T-helper 1 cell treated with Interleukin-12 subunit alpha and Interleukin-12 subunit beta and Interleukin-4 antibody, amounts not matched to agents 30 μg/mL and 1 μg/mL, for 36 hours (primary cell): ENCODE measurements around the gene PLA2G4D.

ENCODE experiments used
- H3K27ac Mint-ChIP-seq: one replicate; pipeline ENCODE4 v1.8.0; 2021; ENCODE audit warnings: mild to moderate bottlenecking, mixed read lengths
- H3K27me3 Mint-ChIP-seq: one replicate; pipeline ENCODE4 v1.8.0; 2021; ENCODE audit warnings: low read depth, mixed read lengths
- H3K36me3 Mint-ChIP-seq: one replicate; pipeline ENCODE4 v1.8.0; 2021; ENCODE audit warnings: low read depth, mixed read lengths
- H3K4me1 Mint-ChIP-seq: one replicate; pipeline ENCODE4 v1.8.0; 2021; ENCODE audit warnings: low read depth, mixed read lengths
- H3K4me3 Mint-ChIP-seq: one replicate; pipeline ENCODE4 v1.8.0; 2021; ENCODE audit warnings: mild to moderate bottlenecking, moderate library complexity, mixed read lengths
- H3K9me3 Mint-ChIP-seq: one replicate; pipeline ENCODE4 v1.8.0; 2021; ENCODE audit warnings: mixed read lengths

PLA2G4D gene

DNA sequence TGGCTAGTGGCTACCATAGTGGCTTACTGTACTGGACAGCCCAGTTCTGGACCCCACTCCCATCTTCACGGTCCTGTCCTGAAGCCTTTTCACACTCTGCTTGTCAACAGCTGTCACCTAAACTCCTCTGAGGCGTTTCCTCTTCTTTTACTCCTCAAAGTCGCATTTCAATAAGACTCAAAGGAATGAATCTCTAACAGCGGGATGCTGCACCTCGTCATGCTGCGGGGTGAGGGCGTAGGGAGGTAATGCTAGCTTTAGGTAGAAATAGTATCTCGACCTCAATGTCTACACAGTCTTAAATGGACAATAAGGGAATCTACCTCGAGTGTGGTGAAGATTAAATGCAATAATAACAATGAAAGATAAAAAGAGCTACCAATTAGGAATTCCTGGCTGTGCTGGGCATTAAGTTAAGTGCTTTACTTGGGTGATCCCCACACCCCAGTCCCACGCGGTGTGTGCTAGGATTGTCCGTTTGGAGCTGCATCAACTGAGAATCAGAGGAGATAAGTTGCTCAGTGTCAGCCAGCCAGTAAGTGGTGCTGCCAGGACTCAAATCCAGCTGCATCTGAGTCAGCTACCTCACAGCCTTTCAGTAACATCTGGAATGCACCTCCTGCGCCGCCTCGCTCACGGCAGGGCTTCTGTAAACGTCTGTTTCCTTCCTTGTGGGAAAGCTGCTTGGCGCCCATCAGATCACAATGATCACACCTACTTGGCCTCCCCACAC is 14.0 kb downstream of the PLA2G4D start:
- Mint-ChIP-seq H3K9me3 (no peaks in the 10 kb centered on the region), H3K27me3 (peaks cover 11% of the 10 kb centered on the region), H3K27ac (no peak overlapping the region)

GRCh38 chr15:42079401-42079908 is 14.9 kb downstream of the PLA2G4D start:
- H3K4me1 Mint-ChIP-seq, result no peaks in the 10 kb centered on the region
- no peak overlapping the region for H3K4me3 Mint-ChIP-seq
- H3K27me3 Mint-ChIP-seq, result peaks cover 11% of the 10 kb centered on the region
- H3K9me3 Mint-ChIP-seq, result no peaks in the 10 kb centered on the region
- H3K27ac Mint-ChIP-seq, result no peak overlapping the region
- H3K36me3 Mint-ChIP-seq, result no peaks in the 10 kb centered on the region

More for the DNA sequence above, 14.0 kb downstream of the PLA2G4D start:
- H3K4me1 Mint-ChIP-seq, result peaks cover 2% of the 10 kb centered on the region
- H3K36me3 Mint-ChIP-seq, result no peaks in the 10 kb centered on the region
- H3K4me3 Mint-ChIP-seq, result no peak overlapping the region

- no peaks in the 10 kb centered on the region for H3K9me3 Mint-ChIP-seq
- no peak overlapping the region for H3K27ac Mint-ChIP-seq
- H3K27me3 Mint-ChIP-seq, result peaks cover 11% of the 10 kb centered on the region
- H3K4me3 Mint-ChIP-seq, result no peak overlapping the region
- no peaks in the 10 kb centered on the region for H3K36me3 Mint-ChIP-seq
- no peaks in the 10 kb centered on the region for H3K4me1 Mint-ChIP-seq
Measured at GRCh38 chr15:42078903-42079302, 15.5 kb downstream of the PLA2G4D start.

DNA sequence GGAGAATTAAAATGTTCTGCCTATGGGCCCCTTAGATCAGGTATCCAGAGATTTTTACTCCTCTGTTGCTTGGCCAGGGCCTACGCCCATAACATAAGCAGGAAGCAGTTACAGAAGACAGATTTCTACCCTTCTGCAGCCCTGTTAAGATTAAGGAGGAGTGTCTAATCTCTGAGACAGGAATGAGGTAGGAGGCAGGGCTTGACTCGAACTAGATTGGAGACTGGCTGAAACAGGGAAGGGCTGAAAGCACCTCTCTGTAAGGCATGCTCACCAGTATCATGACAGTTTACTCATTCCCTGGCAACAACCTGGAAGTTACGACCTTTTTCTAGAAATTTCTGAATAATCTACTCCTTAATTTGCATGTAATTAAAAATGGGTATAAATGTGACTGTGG is 16.7 kb downstream of the PLA2G4D start:
- Mint-ChIP-seq H3K9me3 (no peaks in the 10 kb centered on the region), H3K27ac (no peak overlapping the region), H3K27me3 (peaks cover 17% of the 10 kb centered on the region), H3K36me3 (no peaks in the 10 kb centered on the region), H3K4me3 (no peak overlapping the region), H3K4me1 (no peaks in the 10 kb centered on the region)

DNA sequence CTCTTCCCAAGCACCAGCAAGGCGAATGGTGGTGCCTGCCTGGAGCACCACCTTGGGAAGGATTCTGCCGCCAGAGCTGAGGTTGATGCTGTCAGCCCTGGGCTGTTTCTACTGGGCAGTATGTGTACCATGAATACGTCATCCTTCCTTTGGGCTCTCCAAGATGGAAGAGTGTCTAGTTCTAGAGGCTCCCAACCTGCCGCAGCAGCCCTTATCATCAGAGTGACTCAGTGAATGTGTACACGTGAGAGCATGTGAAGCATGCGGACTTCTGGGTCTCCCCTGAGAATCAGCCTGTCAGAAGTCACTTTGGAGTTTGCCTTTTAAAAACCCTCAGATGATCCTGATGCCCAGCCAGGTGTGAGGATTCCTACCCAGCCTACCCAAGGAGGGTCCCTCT is 20.9 kb downstream of the PLA2G4D start:
- no peak overlapping the region for H3K27ac Mint-ChIP-seq
- peaks cover 10% of the 10 kb centered on the region for H3K27me3 Mint-ChIP-seq

DNA sequence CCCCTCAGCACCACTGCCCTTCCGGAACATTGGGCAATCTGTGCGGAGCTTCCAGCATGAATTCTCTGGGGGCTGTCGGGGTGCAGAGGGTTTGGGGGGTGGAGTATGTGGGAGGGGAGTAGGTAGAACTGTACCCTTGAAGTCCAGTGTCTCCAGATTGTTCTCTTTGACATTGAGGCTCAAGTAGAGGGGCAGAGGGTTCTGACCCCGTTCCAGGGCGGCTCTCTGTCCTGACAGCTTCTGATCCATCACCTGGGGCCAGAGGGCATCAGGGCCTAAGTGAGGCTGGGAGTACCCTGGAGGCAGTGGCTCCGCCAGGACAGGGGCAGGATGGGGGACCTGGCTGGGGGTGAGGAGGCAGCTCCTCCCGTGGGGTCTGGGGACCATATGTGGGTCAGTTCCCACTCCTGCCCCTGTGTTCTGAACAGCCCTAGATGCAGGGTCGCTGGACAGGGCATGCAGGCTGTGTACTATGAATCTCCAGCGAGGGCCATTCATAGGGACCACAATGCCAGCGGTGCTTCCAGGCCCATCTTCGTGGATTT is 22.1 kb downstream of the PLA2G4D start:
- Mint-ChIP-seq H3K27ac (no peak overlapping the region), H3K4me3 (no peak overlapping the region), H3K9me3 (no peaks in the 10 kb centered on the region), H3K4me1 (no peaks in the 10 kb centered on the region), H3K27me3 (peaks cover 9% of the 10 kb centered on the region), H3K36me3 (no peaks in the 10 kb centered on the region)

More for the DNA sequence above, 20.9 kb downstream of the PLA2G4D start:
- Mint-ChIP-seq H3K9me3 (no peaks in the 10 kb centered on the region), H3K4me3 (no peak overlapping the region), H3K4me1 (no peaks in the 10 kb centered on the region), H3K36me3 (no peaks in the 10 kb centered on the region)

DNA sequence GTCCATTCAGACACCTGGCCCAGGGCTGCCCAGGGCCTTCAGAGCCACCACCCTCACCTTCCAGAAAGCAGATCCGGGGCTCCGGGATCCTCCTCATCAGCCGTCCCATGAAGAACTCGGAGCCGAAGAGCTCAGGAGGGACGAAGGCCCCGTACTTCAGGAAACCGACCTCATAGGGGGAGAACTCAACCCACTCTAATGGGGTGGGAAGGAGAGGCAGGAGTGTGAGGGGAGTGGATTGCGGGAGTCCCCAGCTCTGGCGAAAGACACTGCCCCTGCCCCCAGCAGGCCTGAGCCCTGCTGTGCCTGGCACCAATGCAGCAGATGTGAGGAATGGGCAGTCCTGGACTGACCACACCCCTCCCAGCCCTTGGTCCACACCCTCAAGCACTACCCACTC is 22.6 kb downstream of the PLA2G4D start:
- no peak overlapping the region for H3K4me3 Mint-ChIP-seq
- H3K36me3 Mint-ChIP-seq, result no peaks in the 10 kb centered on the region
- peaks cover 12% of the 10 kb centered on the region for H3K27me3 Mint-ChIP-seq
- no peaks in the 10 kb centered on the region for H3K4me1 Mint-ChIP-seq
- H3K27ac Mint-ChIP-seq, result no peak overlapping the region
- no peaks in the 10 kb centered on the region for H3K9me3 Mint-ChIP-seq

DNA sequence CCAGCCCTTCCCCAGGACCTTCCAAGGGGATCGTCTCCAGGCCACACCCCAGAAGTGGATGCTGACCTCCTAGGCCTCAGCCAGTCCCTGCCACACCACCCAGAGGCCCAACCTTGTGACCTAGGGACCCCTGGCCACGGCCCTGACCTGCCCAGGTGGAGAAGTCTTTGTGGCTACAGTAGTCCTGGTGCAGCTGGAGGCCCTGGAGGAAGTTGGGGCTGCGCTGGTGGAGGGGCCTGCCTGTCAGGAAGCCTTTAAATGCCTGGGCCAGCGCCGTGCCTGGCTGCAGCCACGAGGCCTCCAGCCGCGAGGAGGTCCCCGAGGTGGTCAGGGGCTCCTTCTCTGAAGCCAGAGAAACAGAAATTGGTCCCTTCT is 23.4 kb downstream of the PLA2G4D start:
- Mint-ChIP-seq H3K4me3 (no peak overlapping the region), H3K27me3 (peaks cover 17% of the 10 kb centered on the region), H3K9me3 (no peaks in the 10 kb centered on the region), H3K27ac (no peak overlapping the region), H3K4me1 (no peaks in the 10 kb centered on the region), H3K36me3 (no peaks in the 10 kb centered on the region)

DNA sequence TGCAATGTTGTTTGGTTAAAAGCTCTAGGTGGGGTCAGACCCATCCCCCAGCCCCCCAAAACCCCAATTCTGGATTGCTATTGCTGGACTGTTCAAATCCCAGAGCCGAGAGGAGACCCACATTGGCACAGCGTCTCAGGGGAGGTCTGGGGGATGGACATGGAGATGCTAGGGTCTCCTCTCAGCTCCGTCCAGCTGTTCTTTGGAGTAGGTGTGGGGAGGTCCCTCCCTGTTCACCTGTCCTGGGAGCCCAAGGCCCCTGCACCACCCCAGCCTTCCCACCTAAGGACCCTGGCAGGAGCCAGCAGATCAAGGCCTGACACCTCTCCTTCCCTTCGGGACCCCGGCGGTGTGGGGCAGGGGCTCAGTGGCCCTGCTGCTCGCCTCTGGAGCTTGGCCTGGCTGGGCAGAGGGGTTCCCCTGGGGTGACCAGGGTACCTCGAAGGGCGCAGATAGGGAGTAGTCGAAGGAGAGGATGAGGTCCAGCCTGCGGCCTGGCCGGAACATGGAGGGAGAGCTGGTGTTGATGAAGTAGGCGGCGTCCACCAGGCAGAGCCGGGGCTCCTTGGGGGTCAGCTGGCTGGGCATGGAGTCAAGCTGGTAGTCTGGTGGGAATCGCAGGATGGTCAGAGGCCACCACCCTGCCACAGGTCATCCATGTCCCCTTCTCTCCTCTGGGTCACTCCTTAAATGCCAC is 23.9 kb downstream of the PLA2G4D start:
- Mint-ChIP-seq H3K9me3 (no peaks in the 10 kb centered on the region), H3K27me3 (peaks cover 17% of the 10 kb centered on the region), H3K4me1 (no peaks in the 10 kb centered on the region)

GRCh38 chr15:42069496-42070278 is 24.7 kb downstream of the PLA2G4D start:
- Mint-ChIP-seq H3K4me3 (no peak overlapping the region), H3K9me3 (no peaks in the 10 kb centered on the region), H3K27me3 (peaks cover 17% of the 10 kb centered on the region), H3K4me1 (no peaks in the 10 kb centered on the region), H3K36me3 (no peaks in the 10 kb centered on the region), H3K27ac (no peak overlapping the region)

More for the DNA sequence above, 23.9 kb downstream of the PLA2G4D start:
- no peak overlapping the region for H3K27ac Mint-ChIP-seq
- H3K4me3 Mint-ChIP-seq, result no peak overlapping the region
- H3K36me3 Mint-ChIP-seq, result no peaks in the 10 kb centered on the region

DNA sequence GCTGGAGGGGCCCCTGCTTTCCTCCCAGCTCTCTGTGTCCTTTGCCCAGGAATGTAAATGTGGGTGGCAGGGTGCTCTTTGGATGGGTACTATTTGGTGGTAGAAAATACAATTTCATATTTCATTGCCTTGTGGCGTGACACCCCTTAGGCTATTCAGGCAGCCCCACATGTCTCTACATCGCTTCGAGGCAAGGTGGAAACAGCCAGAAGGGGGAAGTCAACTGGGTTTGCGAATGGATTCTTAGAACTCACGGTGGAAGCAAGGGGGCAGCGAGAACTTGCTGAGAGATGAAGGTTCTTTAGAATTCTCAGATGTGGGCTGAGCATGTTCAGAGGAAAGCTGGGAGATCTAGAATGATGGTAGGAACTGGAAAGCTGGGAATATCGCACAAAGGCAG is 25.3 kb downstream of the PLA2G4D start:
- no peaks in the 10 kb centered on the region for H3K9me3 Mint-ChIP-seq
- H3K4me1 Mint-ChIP-seq, result no peaks in the 10 kb centered on the region
- no peak overlapping the region for H3K27ac Mint-ChIP-seq
- H3K4me3 Mint-ChIP-seq, result no peak overlapping the region
- H3K36me3 Mint-ChIP-seq, result no peaks in the 10 kb centered on the region
- H3K27me3 Mint-ChIP-seq, result peaks cover 17% of the 10 kb centered on the region

- no peak overlapping the region for H3K4me3 Mint-ChIP-seq
- peaks cover 19% of the 10 kb centered on the region for H3K27me3 Mint-ChIP-seq
- H3K36me3 Mint-ChIP-seq, result no peaks in the 10 kb centered on the region
- H3K27ac Mint-ChIP-seq, result no peak overlapping the region
- H3K9me3 Mint-ChIP-seq, result no peaks in the 10 kb centered on the region
- H3K4me1 Mint-ChIP-seq, result no peaks in the 10 kb centered on the region
Measured at GRCh38 chr15:42068601-42069000, 25.8 kb downstream of the PLA2G4D start.

DNA sequence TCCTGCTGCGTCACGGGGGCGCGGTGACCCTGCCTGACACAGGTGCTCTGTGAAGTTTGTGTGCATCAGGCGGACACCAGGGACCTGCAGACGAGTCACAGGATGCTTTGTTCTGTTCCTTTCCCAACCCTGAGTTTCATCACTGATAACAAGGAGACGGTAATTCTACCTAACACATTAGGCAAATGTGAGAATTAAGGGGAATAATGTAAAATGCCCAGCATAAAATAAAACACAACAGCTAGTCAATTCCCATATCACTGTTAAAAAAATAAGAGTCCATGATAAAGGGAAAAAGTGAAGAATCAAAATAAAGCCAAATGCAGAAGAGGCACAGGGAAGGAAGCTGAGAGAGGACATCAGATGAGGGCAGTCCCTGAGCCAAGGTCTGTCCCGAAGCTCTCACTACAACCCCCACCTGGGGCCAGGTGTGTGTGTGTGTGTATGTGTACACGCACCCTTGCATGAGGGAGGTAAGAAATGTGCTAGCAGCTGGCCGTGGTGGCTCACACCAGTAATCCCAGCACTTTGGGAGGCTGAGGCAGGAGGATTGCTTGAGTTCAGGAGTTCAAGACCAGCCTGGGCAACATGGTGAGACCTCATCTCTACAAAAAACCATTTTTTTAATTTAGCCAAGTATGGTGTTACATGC is 27.5 kb downstream of the PLA2G4D start:
- Mint-ChIP-seq H3K9me3 (no peaks in the 10 kb centered on the region), H3K4me1 (no peaks in the 10 kb centered on the region), H3K27ac (no peak overlapping the region), H3K36me3 (no peaks in the 10 kb centered on the region), H3K4me3 (no peak overlapping the region), H3K27me3 (peaks cover 19% of the 10 kb centered on the region)

GRCh38 chr15:42065468-42065867 is 28.9 kb downstream of the PLA2G4D start:
- H3K9me3 Mint-ChIP-seq, result no peaks in the 10 kb centered on the region
- peaks cover 19% of the 10 kb centered on the region for H3K27me3 Mint-ChIP-seq
- H3K27ac Mint-ChIP-seq, result no peak overlapping the region
- H3K4me3 Mint-ChIP-seq, result no peak overlapping the region
- H3K4me1 Mint-ChIP-seq, result no peaks in the 10 kb centered on the region
- H3K36me3 Mint-ChIP-seq, result no peaks in the 10 kb centered on the region
